GM21447 (cell line): ENCODE results near the gene CHMP1B.
"Not testable (repeated sequence)": the region's sequence is repeated elsewhere in the genome, so short reads cannot be mapped to it uniquely, and the experiment has no call there.

Experiments
- ATAC-seq: cut with Tn5 transposase; IDR thresholded peaks from one replicate; pipeline ENCODE4 v1.9.1; 2021; ENCODE audit not compliant: unreplicated experiment

Gene CHMP1B

GRCh38 chr18:11839556-11839955, 11.7 kb upstream of the CHMP1B start:
- ATAC-seq = no peak

GRCh38 chr18:11840493-11840892, 10.7 kb upstream of the CHMP1B start:
- no peak for ATAC-seq

GRCh38 chr18:11842562-11842961, 8.7 kb upstream of the CHMP1B start:
- ATAC-seq = no peak

- ATAC-seq = no peak
Measured at GRCh38 chr18:11844436-11844835, 6.8 kb upstream of the CHMP1B start.

- ATAC-seq = no peak
Measured at GRCh38 chr18:11845654-11846053, 5.6 kb upstream of the CHMP1B start.

- ATAC-seq = no peak
Measured at GRCh38 chr18:11847811-11848210, 3.4 kb upstream of the CHMP1B start.

- ATAC-seq = no peak
Measured at GRCh38 chr18:11849279-11849678, 1.9 kb upstream of the CHMP1B start.

- ATAC-seq = no peak
Measured at GRCh38 chr18:11849841-11850634, 1.2 kb upstream of the CHMP1B start.

- ATAC-seq = peak; percentile 28
Measured at GRCh38 chr18:11850821-11851145, 430 bp upstream of the CHMP1B start.

- ATAC-seq = no peak
Measured at GRCh38 chr18:11851806-11852337, 659 bp downstream of the CHMP1B start.

GRCh38 chr18:11854554-11854953, 3.3 kb downstream of the CHMP1B start:
- ATAC-seq = not testable (repeated sequence)

- no peak for ATAC-seq
Measured at GRCh38 chr18:11857177-11857887, 6.1 kb downstream of the CHMP1B start.

- ATAC-seq = no peak
Measured at GRCh38 chr18:11859282-11859830, 8.1 kb downstream of the CHMP1B start.

- ATAC-seq = no peak
Measured at GRCh38 chr18:11859903-11860407, 8.7 kb downstream of the CHMP1B start.

- no peak for ATAC-seq
Measured at GRCh38 chr18:11860594-11861450, 9.6 kb downstream of the CHMP1B start.

GRCh38 chr18:11861583-11862288, 10.5 kb downstream of the CHMP1B start:
- no peak for ATAC-seq

- no peak for ATAC-seq
Measured at GRCh38 chr18:11862468-11863137, 11.4 kb downstream of the CHMP1B start.

- no peak for ATAC-seq
Measured at GRCh38 chr18:11864471-11864870, 13.3 kb downstream of the CHMP1B start.

- no peak for ATAC-seq
Measured at GRCh38 chr18:11865071-11865470, 13.9 kb downstream of the CHMP1B start.

- no peak for ATAC-seq
Measured at GRCh38 chr18:11866329-11866728, 15.1 kb downstream of the CHMP1B start.
